IPS-18c (cell line): ENCODE results near the gene WFIKKN1.
A peak's percentile ranks its signal among the peaks of the same experiment; 100 is the strongest.

ENCODE experiments used
- H3K4me3 ChIP-seq: 2 replicates; pipeline ENCODE4 v1.7.0; 2013; ENCODE audit warnings: low read depth, mild to moderate bottlenecking, low read length, moderate library complexity; ENCODE audit not compliant: insufficient read depth
- H3K9me3 ChIP-seq: one replicate; pipeline ENCODE4 v1.6.1; 2013; ENCODE audit warnings: mild to moderate bottlenecking, low read length, moderate library complexity; ENCODE audit not compliant: control insufficient read depth, insufficient read depth

The WFIKKN1 gene

DNA sequence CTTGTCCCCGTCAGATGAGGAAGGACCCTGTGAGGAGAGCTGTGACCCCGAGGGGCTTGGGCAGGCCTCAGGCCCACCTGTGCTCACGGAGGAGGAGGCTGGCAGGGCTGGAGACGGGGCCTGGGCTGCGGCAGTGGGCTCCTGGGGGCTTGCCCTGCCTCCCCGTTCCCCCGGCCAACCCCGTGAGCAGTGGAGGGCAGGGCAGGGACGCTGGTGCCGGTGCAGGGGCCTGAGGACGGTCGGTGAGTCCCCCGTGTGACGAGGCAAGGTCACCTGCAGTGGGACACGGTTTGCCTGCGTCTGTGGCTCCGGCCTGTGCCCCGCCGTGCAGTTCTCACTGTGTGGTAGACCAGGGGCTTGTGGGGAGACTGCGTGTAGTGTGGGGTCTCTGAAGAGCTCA, 28.8 kb downstream of the WFIKKN1 start:
- Histone ChIP-seq H3K9me3 (no peaks in the 10 kb centered on the region), H3K4me3 (no peak overlapping the region)

DNA sequence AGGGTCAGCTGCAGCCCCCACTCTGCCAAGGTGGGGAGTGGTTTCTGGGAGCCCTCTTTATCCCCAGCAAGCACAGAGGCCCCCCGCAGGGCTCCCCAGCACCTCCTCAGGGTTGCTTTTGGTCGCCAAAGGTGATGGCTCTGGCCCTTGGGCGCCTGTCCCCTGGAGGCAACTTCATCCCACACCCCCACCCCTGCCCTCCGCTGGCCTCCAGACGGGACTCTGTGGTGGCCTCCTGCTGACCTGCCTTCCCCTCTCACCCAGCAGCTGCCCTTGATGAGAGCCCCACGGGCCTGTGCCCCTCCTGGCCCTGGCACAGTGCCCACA, 29.3 kb downstream of the WFIKKN1 start:
- no peak overlapping the region for H3K4me3 ChIP-seq
- no peaks in the 10 kb centered on the region for H3K9me3 ChIP-seq

GRCh38 chr16:660459-661183, 29.8 kb downstream of the WFIKKN1 start:
- no peaks in the 10 kb centered on the region for H3K9me3 ChIP-seq
- no peak overlapping the region for H3K4me3 ChIP-seq

- Histone ChIP-seq H3K4me3 (no peak overlapping the region), H3K9me3 (no peaks in the 10 kb centered on the region)
Measured at GRCh38 chr16:661184-661821, 30.5 kb downstream of the WFIKKN1 start.

- no peak overlapping the region for H3K4me3 ChIP-seq
- no peaks in the 10 kb centered on the region for H3K9me3 ChIP-seq
Measured at GRCh38 chr16:662095-662494, 31.3 kb downstream of the WFIKKN1 start.

GRCh38 chr16:662597-662996, 31.8 kb downstream of the WFIKKN1 start:
- Histone ChIP-seq H3K4me3 (no peak overlapping the region), H3K9me3 (no peaks in the 10 kb centered on the region)

GRCh38 chr16:666572-666971, 35.8 kb downstream of the WFIKKN1 start:
- Histone ChIP-seq H3K4me3 (no peak overlapping the region), H3K9me3 (no peaks in the 10 kb centered on the region)

- no peak overlapping the region for H3K4me3 ChIP-seq
- no peaks in the 10 kb centered on the region for H3K9me3 ChIP-seq
Measured at GRCh38 chr16:667113-667779, 36.5 kb downstream of the WFIKKN1 start.

GRCh38 chr16:667780-668518, 37.2 kb downstream of the WFIKKN1 start, which contains the start of gene RHOT2:
RHOT2 (plus strand) TSS chr16:668132; CDS start chr16:668200, 68 bp downstream.
- peak within 1 kb of the TSS; percentile 87 for H3K4me3 ChIP-seq
- no peaks in the 10 kb centered on the region for H3K9me3 ChIP-seq

DNA sequence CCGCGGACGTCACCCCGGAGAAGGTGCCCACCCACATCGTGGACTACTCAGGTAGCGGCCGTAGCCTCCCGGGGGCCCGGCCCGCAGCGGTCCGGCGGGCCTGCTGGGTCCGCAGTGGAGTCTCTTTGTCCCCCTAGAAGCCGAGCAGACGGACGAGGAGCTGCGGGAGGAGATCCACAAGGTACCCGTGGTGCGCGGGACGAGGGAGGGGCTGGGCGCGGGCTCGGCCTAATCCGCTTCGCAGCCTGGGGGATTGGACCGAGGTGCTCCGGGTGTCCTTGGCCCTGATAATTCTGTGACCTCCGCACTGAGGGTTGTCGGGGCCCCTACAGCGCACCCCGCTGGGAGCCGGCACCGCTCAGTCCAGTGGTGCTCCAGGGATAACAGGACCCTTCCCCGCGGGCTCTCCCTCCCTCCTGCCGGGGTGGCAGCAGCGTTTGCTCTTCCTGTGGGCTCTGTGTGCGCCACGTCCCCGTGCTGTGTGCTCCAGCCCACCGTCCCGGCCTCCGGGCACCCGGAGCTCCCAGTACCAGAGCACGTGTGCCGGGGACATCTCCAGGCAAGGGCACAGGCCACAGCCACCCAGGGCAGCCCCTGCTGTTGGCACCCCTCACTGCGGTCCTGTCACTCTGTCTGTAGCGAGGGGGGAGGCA, 37.9 kb downstream of the WFIKKN1 start:
- Histone ChIP-seq H3K4me3 (peak overlapping the region; percentile 87), H3K9me3 (no peaks in the 10 kb centered on the region)

DNA sequence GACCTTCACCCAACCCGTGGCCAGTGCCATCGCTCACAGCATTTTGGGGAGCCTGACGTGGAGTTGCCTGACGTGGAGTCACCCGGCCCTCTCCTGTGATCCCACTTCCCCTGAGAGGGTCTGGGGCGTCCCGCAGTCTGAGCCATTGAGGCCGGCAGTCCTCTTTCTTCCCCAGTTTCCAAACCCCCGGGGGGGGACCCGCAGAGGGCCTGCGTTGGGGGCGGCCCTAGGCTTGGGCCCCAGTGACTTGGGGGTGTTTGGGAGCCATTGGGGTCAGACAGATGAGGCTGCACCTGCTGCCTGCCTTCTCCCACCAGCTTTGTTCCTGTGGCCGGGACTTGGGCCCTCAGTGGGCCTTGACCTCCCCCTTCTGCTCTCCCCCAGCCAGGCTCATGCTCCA, 38.9 kb downstream of the WFIKKN1 start:
- Histone ChIP-seq H3K4me3 (no peak overlapping the region), H3K9me3 (no peaks in the 10 kb centered on the region)

DNA sequence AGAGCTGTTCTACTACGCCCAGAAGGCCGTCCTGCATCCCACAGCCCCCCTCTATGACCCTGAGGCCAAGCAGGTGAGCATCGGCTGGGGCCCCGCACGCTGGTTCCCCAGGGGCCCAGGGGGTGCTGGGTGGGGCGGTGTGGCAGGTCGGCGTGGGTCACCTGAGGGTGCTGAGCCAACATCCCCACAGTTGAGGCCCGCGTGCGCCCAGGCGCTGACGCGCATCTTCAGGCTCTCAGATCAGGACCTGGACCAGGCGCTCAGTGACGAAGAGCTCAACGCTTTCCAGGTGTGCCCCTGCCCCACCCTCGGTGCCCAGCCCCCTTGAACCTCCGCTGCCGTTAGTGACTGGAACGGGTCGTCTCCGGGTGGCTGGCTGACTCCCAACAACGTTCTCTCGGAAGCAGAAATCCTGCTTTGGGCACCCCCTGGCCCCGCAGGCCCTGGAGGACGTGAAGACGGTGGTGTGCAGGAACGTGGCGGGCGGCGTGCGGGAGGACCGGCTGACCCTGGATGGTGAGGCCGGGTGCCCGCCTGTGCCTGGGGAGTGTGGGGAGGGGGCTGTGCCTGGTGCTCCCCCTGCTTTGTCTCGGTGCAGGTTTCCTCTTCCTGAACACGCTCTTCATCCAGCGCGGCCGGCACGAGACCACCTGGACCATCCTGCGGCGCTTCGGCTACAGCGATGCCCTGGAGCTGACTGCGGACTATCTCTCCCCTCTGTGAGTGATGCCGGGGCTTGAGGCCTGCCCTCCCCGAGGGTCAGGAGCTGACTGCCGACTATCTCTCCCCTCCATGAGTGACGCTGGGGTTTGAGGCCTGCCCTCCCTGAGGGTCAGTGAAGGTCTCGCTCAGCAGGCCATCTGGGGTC, 39.9 kb downstream of the WFIKKN1 start:
- no peaks in the 10 kb centered on the region for H3K9me3 ChIP-seq
- H3K4me3 ChIP-seq: no peak overlapping the region

GRCh38 chr16:671353-672131, 40.8 kb downstream of the WFIKKN1 start:
- H3K4me3 ChIP-seq: no peak overlapping the region

GRCh38 chr16:672371-672770, 41.6 kb downstream of the WFIKKN1 start:
- H3K9me3 ChIP-seq: no peaks in the 10 kb centered on the region
- H3K4me3 ChIP-seq: no peak overlapping the region

More at GRCh38 chr16:671353-672131, 40.8 kb downstream of the WFIKKN1 start:
- no peaks in the 10 kb centered on the region for H3K9me3 ChIP-seq

DNA sequence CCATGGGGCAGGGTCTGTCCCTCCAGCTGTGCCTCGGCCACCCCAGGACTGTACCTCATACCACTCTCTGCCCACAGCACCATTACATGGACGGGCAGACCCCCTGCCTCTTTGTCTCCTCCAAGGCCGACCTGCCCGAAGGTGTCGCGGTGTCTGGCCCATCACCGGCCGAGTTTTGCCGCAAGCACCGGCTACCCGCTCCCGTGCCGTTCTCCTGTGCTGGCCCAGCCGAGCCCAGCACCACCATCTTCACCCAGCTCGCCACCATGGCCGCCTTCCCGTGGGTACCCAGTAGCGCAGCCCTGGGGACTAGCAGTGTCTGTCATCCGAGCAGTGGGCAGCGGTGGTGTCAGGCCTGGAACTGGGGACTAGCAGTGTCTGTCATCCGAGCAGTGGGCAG, 42.1 kb downstream of the WFIKKN1 start:
- no peaks in the 10 kb centered on the region for H3K9me3 ChIP-seq
- H3K4me3 ChIP-seq: no peak overlapping the region
